WTC11 (cell line): ENCODE results near the gene LLGL2.

Experiments used
- ATF2 ChIP-seq: sonication (generic); formaldehyde crosslinking; IDR thresholded peaks from 2 replicates; pipeline ENCODE4 v1.8.1; 2022; ENCODE audit warnings: low read depth, missing genetic modification reagents, borderline replicate concordance
- CTCF ChIP-seq: fragments of 200-600 bp; IDR thresholded peaks from 2 replicates; pipeline ENCODE4 v1.8.0; 2022; ENCODE audit warnings: antibody characterized with exemption
- FOXP4 ChIP-seq: sonication (generic); formaldehyde crosslinking; IDR thresholded peaks from 2 replicates; pipeline ENCODE4 v1.8.0; 2022; ENCODE audit warnings: mild to moderate bottlenecking, missing genetic modification reagents
- MAX ChIP-seq: sonication (generic); formaldehyde crosslinking; IDR thresholded peaks from 2 replicates; pipeline ENCODE4 v1.8.0; 2022; ENCODE audit warnings: mild to moderate bottlenecking, missing genetic modification reagents
- MXD4 ChIP-seq: fragments of 250-450 bp; sonication (Bioruptor Pico); IDR thresholded peaks from 2 replicates; pipeline ENCODE4 v1.8.0; 2021; ENCODE audit warnings: mild to moderate bottlenecking, moderate library complexity, borderline replicate concordance
- RELA ChIP-seq: sonication (generic); formaldehyde crosslinking; IDR thresholded peaks from 2 replicates; pipeline ENCODE4 v1.8.1; 2022; ENCODE audit warnings: missing genetic modification reagents, mild to moderate bottlenecking, borderline replicate concordance
- SMAD3 ChIP-seq: sonication (generic); formaldehyde crosslinking; IDR thresholded peaks from 2 replicates; pipeline ENCODE4 v1.8.0; 2022; ENCODE audit warnings: missing genetic modification reagents, mild to moderate bottlenecking, borderline replicate concordance
- ZBTB21 ChIP-seq: sonication (generic); formaldehyde crosslinking; IDR thresholded peaks from 2 replicates; pipeline ENCODE4 v1.8.1; 2023; ENCODE audit warnings: mild to moderate bottlenecking, missing genetic modification reagents, borderline replicate concordance
- TF ChIP-seq, protein P1 (sequence below): sonication (generic); formaldehyde crosslinking; IDR thresholded peaks from 2 replicates; pipeline ENCODE4 v1.8.1; 2023; ENCODE audit warnings: mild to moderate bottlenecking, missing genetic modification reagents, moderate library complexity
- TF ChIP-seq, protein P2 (sequence below): sonication (generic); formaldehyde crosslinking; IDR thresholded peaks from 2 replicates; pipeline ENCODE4 v1.8.1; 2023; ENCODE audit warnings: mild to moderate bottlenecking, missing genetic modification reagents, moderate library complexity
- TF ChIP-seq, protein P3 (sequence below): sonication (generic); formaldehyde crosslinking; conservative IDR thresholded peaks from 2 replicates; pipeline ENCODE4 v1.8.1; 2023; ENCODE audit warnings: mild to moderate bottlenecking, low read depth, missing genetic modification reagents, moderate library complexity

GRCh38 chr17:75526555-75527270, 1.2 kb downstream of the LLGL2 start:
- no peak for TF ChIP-seq CTCF
- TF ChIP-seq, protein P1, sequence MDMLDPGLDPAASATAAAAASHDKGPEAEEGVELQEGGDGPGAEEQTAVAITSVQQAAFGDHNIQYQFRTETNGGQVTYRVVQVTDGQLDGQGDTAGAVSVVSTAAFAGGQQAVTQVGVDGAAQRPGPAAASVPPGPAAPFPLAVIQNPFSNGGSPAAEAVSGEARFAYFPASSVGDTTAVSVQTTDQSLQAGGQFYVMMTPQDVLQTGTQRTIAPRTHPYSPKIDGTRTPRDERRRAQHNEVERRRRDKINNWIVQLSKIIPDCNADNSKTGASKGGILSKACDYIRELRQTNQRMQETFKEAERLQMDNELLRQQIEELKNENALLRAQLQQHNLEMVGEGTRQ (CRISPR knock-in tag), result no peak
- TF ChIP-seq RELA (CRISPR knock-in tag), result no peak
- TF ChIP-seq, protein P2, sequence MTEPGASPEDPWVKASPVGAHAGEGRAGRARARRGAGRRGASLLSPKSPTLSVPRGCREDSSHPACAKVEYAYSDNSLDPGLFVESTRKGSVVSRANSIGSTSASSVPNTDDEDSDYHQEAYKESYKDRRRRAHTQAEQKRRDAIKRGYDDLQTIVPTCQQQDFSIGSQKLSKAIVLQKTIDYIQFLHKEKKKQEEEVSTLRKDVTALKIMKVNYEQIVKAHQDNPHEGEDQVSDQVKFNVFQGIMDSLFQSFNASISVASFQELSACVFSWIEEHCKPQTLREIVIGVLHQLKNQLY (CRISPR knock-in tag), result no peak
- TF ChIP-seq ATF2 (CRISPR knock-in tag), result no peak
- TF ChIP-seq MAX (CRISPR knock-in tag), result no peak
- TF ChIP-seq FOXP4 (CRISPR knock-in tag), result no peak
- no peak for TF ChIP-seq ZBTB21 (CRISPR knock-in tag)
- TF ChIP-seq, protein P3, sequence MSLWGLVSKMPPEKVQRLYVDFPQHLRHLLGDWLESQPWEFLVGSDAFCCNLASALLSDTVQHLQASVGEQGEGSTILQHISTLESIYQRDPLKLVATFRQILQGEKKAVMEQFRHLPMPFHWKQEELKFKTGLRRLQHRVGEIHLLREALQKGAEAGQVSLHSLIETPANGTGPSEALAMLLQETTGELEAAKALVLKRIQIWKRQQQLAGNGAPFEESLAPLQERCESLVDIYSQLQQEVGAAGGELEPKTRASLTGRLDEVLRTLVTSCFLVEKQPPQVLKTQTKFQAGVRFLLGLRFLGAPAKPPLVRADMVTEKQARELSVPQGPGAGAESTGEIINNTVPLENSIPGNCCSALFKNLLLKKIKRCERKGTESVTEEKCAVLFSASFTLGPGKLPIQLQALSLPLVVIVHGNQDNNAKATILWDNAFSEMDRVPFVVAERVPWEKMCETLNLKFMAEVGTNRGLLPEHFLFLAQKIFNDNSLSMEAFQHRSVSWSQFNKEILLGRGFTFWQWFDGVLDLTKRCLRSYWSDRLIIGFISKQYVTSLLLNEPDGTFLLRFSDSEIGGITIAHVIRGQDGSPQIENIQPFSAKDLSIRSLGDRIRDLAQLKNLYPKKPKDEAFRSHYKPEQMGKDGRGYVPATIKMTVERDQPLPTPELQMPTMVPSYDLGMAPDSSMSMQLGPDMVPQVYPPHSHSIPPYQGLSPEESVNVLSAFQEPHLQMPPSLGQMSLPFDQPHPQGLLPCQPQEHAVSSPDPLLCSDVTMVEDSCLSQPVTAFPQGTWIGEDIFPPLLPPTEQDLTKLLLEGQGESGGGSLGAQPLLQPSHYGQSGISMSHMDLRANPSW (CRISPR knock-in tag), result no peak
- TF ChIP-seq MXD4 (CRISPR knock-in tag), result no peak
- TF ChIP-seq SMAD3 (CRISPR knock-in tag), result no peak
